ENCODE data around the gene FAM177B.

FAM177B gene

DNA sequence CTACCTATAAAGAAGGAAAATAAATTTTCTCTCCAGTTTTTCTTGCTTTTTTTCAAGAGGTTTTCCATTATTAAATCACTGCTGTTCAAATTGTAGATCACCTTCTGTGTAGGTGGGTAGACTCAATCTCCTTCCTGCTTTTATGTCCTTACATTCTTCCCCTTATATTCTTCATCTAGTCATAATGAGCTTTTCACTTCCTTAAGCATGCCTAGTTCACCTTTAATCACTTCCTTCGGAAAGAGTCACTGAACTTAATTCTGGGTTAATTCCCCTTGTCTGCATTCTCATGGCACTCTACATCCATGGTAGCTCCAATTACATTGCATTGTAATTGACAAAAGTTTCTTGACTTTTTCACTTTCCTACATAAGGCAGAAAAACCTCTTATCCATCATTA is 6.1 kb upstream of the FAM177B start:
- Histone ChIP-seq H3K27me3 (ENCODE audit: insufficient read depth, low read length) (no peaks in the 10 kb centered on the region), H3K36me3 (ENCODE audit: insufficient read depth, low read length) (peaks cover 82% of the 10 kb centered on the region), H3K79me2 (ENCODE audit: insufficient read depth, low read length) (no peaks in the 10 kb centered on the region), H3K9me3 (ENCODE audit: low read length) (no peaks in the 10 kb centered on the region), H4K20me1 (ENCODE audit: insufficient read depth, low read length) (no peaks in the 10 kb centered on the region), H3F3A (ENCODE audit: insufficient read depth, low read length) (0 out of 2 replicates have a peak, but pooled peaks cover 3% of the 10 kb centered on the region), H3K4me3 (ENCODE audit: low read depth, low read length, poor library complexity, severe bottlenecking) (no peak overlapping the region), H3K9ac (ENCODE audit: low read length) (no peak overlapping the region), H3K4me1 (ENCODE audit: insufficient read depth, low read length, severe bottlenecking) (peaks cover 37% of the 10 kb centered on the region), H3K4me2 (ENCODE audit: low read length) (no peak overlapping the region), H2AFZ (ENCODE audit: low read length) (no peak overlapping the region), H3K27ac (ENCODE audit: low read depth, low read length, poor library complexity, severe bottlenecking) (peak overlapping the region; percentile 95), H3K9me2 (ENCODE audit: low read depth, low read length) (no peaks in the 10 kb centered on the region)
- no peak for TF ChIP-seq EZH2 (IDR thresholded peaks at IDR 0.05; ENCODE audit: borderline replicate concordance, low read length)
- TF ChIP-seq, protein P1, sequence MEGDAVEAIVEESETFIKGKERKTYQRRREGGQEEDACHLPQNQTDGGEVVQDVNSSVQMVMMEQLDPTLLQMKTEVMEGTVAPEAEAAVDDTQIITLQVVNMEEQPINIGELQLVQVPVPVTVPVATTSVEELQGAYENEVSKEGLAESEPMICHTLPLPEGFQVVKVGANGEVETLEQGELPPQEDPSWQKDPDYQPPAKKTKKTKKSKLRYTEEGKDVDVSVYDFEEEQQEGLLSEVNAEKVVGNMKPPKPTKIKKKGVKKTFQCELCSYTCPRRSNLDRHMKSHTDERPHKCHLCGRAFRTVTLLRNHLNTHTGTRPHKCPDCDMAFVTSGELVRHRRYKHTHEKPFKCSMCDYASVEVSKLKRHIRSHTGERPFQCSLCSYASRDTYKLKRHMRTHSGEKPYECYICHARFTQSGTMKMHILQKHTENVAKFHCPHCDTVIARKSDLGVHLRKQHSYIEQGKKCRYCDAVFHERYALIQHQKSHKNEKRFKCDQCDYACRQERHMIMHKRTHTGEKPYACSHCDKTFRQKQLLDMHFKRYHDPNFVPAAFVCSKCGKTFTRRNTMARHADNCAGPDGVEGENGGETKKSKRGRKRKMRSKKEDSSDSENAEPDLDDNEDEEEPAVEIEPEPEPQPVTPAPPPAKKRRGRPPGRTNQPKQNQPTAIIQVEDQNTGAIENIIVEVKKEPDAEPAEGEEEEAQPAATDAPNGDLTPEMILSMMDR (IDR thresholded peaks at IDR 0.05; ENCODE audit: low read length), result no peak

DNA sequence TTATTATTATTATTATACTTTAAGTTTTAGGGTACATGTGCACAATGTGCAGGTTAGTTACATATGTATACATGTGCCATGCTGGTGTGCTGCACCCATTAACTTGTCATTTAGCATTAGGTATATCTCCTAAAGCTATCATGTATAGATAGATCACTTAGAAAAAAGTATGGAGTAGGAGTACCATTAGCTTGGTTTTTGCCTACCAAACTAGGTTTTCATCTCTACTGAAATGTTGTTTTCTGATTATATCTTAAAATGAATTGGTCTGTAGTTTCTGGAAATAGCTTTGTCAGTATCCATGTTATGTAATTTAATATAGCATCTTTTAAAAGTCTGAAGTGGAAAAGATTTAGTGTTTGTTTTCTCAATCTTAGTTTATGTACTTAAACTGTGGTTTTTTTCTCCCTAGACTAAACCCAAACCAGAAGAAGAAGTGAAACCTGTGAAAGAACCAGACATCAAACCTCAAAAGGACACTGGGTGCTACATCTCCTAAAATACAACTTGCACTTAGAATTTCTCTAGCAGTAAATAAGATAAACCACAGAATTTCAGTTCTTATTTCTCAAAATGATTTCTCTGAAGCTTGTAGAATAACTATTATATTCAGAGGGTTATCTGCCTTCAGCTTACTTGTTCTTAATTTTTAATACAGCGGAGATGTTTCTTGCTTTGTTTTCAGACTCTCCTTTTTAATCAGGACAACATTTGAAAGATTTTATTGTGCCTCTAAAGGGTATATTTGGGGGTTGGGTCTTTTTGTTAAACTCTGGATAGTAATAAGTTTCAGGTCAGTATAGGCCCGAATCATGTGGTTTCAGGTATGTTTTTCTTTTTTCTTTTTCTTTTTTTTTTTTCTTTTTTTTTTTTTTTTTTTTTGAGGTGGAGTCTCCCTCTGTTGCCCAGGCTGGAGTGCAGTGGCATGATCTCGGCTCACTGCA is 4.5 kb upstream of the FAM177B start:
- Histone ChIP-seq H3K36me3 (ENCODE audit: insufficient read depth, low read length) (peaks cover 67% of the 10 kb centered on the region), H3K9me3 (ENCODE audit: low read length) (no peaks in the 10 kb centered on the region), H4K20me1 (ENCODE audit: insufficient read depth, low read length) (no peaks in the 10 kb centered on the region), H3K4me2 (ENCODE audit: low read length) (peak overlapping the region; percentile 28), H2AFZ (ENCODE audit: low read length) (no peak overlapping the region), H3K27ac (ENCODE audit: low read depth, low read length, poor library complexity, severe bottlenecking) (peak overlapping the region; percentile 95), H3K9ac (ENCODE audit: low read length) (no peak overlapping the region), H3F3A (ENCODE audit: insufficient read depth, low read length) (0 out of 2 replicates have a peak, but pooled peaks cover 3% of the 10 kb centered on the region), H3K9me2 (ENCODE audit: low read depth, low read length) (no peaks in the 10 kb centered on the region), H3K27me3 (ENCODE audit: insufficient read depth, low read length) (no peaks in the 10 kb centered on the region), H3K4me1 (ENCODE audit: insufficient read depth, low read length, severe bottlenecking) (peaks cover 37% of the 10 kb centered on the region), H3K79me2 (ENCODE audit: insufficient read depth, low read length) (no peaks in the 10 kb centered on the region), H3K4me3 (ENCODE audit: low read depth, low read length, poor library complexity, severe bottlenecking) (no peak overlapping the region)
- TF ChIP-seq, protein P1 (IDR thresholded peaks at IDR 0.05; ENCODE audit: low read length), result no peak
- no peak for TF ChIP-seq EZH2 (IDR thresholded peaks at IDR 0.05; ENCODE audit: borderline replicate concordance, low read length)

DNA sequence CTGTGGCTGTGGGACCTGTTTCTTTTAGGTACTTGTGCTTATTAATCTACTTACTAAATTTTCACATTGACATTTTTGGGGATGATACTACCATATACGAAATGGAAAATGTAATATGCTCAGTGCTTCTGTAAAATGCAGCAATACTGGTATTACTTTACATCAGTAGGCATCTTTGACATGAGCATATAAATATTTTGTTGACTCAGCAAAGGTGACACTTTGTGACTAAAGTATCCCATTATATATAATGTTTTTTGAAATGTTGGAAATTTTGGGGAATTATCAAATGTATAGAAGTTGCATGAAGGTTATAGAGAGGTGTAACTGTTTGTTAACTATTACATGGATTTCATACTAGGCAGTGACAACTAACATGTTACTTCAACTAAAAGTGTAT is 2.3 kb upstream of the FAM177B start:
- H3K36me3 ChIP-seq (ENCODE audit: insufficient read depth, low read length), result peaks cover 47% of the 10 kb centered on the region
- H3K9ac ChIP-seq (ENCODE audit: low read length), result no peak overlapping the region
- no peak overlapping the region for H3K27ac ChIP-seq (ENCODE audit: low read depth, low read length, poor library complexity, severe bottlenecking)
- peaks cover 51% of the 10 kb centered on the region for H3K4me1 ChIP-seq (ENCODE audit: insufficient read depth, low read length, severe bottlenecking)
- peaks cover 3% of the 10 kb centered on the region; the same call in 1 of the 2 replicates for H3F3A ChIP-seq (ENCODE audit: insufficient read depth, low read length)
- H3K4me2 ChIP-seq (ENCODE audit: low read length), result no peak overlapping the region
- H3K9me3 ChIP-seq (ENCODE audit: low read length), result no peaks in the 10 kb centered on the region
- no peaks in the 10 kb centered on the region for H3K27me3 ChIP-seq (ENCODE audit: insufficient read depth, low read length)
- no peaks in the 10 kb centered on the region for H4K20me1 ChIP-seq (ENCODE audit: insufficient read depth, low read length)
- no peaks in the 10 kb centered on the region for H3K9me2 ChIP-seq (ENCODE audit: low read depth, low read length)
- no peak for TF ChIP-seq EZH2 (IDR thresholded peaks at IDR 0.05; ENCODE audit: borderline replicate concordance, low read length)
- TF ChIP-seq, protein P1 (IDR thresholded peaks at IDR 0.05; ENCODE audit: low read length), result no peak
- H3K79me2 ChIP-seq (ENCODE audit: insufficient read depth, low read length), result no peaks in the 10 kb centered on the region
- no peak overlapping the region for H3K4me3 ChIP-seq (ENCODE audit: low read depth, low read length, poor library complexity, severe bottlenecking)
- H2AFZ ChIP-seq (ENCODE audit: low read length), result no peak overlapping the region

All from OCI-LY1 (cell line).